ENCODE results near the gene DNAH7.
"Not testable (repeated sequence)": the region's sequence is repeated elsewhere in the genome, so short reads cannot be mapped to it uniquely, and the experiment has no call there.

Gene DNAH7

GRCh38 chr2:195967336-195967735 is 101.3 kb downstream of the DNAH7 start:
- DNase-seq (ENCODE audit: low read depth), result no peak

- no peak for DNase-seq (ENCODE audit: low read depth)
These were observed 106.8 kb downstream of the DNAH7 start for GRCh38 chr2:195961873-195962272.

GRCh38 chr2:195959341-195959740 is 109.3 kb downstream of the DNAH7 start:
- no peak for DNase-seq (ENCODE audit: low read depth)

- DNase-seq (ENCODE audit: low read depth), result no peak
These were observed 111.9 kb downstream of the DNAH7 start for GRCh38 chr2:195956725-195957124.

- DNase-seq (ENCODE audit: low read depth), result no peak
These were observed 123.6 kb downstream of the DNAH7 start for GRCh38 chr2:195945056-195945455.

GRCh38 chr2:195937176-195937575 is 131.5 kb downstream of the DNAH7 start:
- no peak for DNase-seq (ENCODE audit: low read depth)

- DNase-seq (ENCODE audit: low read depth), result no peak
These were observed 134.2 kb downstream of the DNAH7 start for GRCh38 chr2:195934484-195934883.

- DNase-seq (ENCODE audit: low read depth), result no peak
These were observed 139.1 kb downstream of the DNAH7 start for GRCh38 chr2:195929531-195929930.

- no peak for DNase-seq (ENCODE audit: low read depth)
These were observed 143.5 kb downstream of the DNAH7 start for GRCh38 chr2:195925120-195925519.

- no peak for DNase-seq (ENCODE audit: low read depth)
These were observed 144.7 kb downstream of the DNAH7 start for GRCh38 chr2:195923889-195924288.

GRCh38 chr2:195917021-195917600 is 151.5 kb downstream of the DNAH7 start:
- DNase-seq (ENCODE audit: low read depth), result not testable (repeated sequence)

GRCh38 chr2:195912079-195912478 is 156.6 kb downstream of the DNAH7 start:
- no peak for DNase-seq (ENCODE audit: low read depth)

- no peak for DNase-seq (ENCODE audit: low read depth)
These were observed 158.1 kb downstream of the DNAH7 start for GRCh38 chr2:195910570-195910969.

- DNase-seq (ENCODE audit: low read depth), result no peak
These were observed 158.7 kb downstream of the DNAH7 start for GRCh38 chr2:195909926-195910325.

GRCh38 chr2:195907474-195907873 is 161.2 kb downstream of the DNAH7 start:
- DNase-seq (ENCODE audit: low read depth), result no peak

- no peak for DNase-seq (ENCODE audit: low read depth)
These were observed 164.7 kb downstream of the DNAH7 start for GRCh38 chr2:195903956-195904355.

GRCh38 chr2:195902857-195903256 is 165.8 kb downstream of the DNAH7 start:
- no peak for DNase-seq (ENCODE audit: low read depth)

- no peak for DNase-seq (ENCODE audit: low read depth)
These were observed 169.4 kb downstream of the DNAH7 start for GRCh38 chr2:195899226-195899625.

- DNase-seq (ENCODE audit: low read depth), result no peak
These were observed 170.0 kb downstream of the DNAH7 start for GRCh38 chr2:195898505-195899191.

GRCh38 chr2:195891081-195891480 is 177.6 kb downstream of the DNAH7 start:
- DNase-seq (ENCODE audit: low read depth), result no peak

GRCh38 chr2:195879153-195879552 is 189.5 kb downstream of the DNAH7 start:
- DNase-seq (ENCODE audit: low read depth), result no peak

- no peak for DNase-seq (ENCODE audit: low read depth)
These were observed 197.3 kb downstream of the DNAH7 start for GRCh38 chr2:195871326-195871725.

GRCh38 chr2:195864316-195864715 is 204.3 kb downstream of the DNAH7 start:
- DNase-seq (ENCODE audit: low read depth), result no peak

GRCh38 chr2:195863564-195863963 is 205.1 kb downstream of the DNAH7 start:
- no peak for DNase-seq (ENCODE audit: low read depth)

Measured in stimulated activated CD8-positive, alpha-beta memory T cell treated with anti-CD3 and anti-CD28 coated beads, Interleukin-4, amount 100 ng/mL, for 24 hours (primary cell).